ENCODE results near the gene CSNK1D. TPM values are rescaled to one million over a fixed set of nuclear protein-coding genes. Genes with fewer than 3 reads are reported as not detected.

The CSNK1D gene
- total RNA-seq, 1 experiment from 2014 or later: 22.6 TPM

GRCh38 chr17:82252511-82253178, 20.9 kb downstream of the CSNK1D start:
- DNase-seq (ENCODE audit: low read depth): no peak

DNA sequence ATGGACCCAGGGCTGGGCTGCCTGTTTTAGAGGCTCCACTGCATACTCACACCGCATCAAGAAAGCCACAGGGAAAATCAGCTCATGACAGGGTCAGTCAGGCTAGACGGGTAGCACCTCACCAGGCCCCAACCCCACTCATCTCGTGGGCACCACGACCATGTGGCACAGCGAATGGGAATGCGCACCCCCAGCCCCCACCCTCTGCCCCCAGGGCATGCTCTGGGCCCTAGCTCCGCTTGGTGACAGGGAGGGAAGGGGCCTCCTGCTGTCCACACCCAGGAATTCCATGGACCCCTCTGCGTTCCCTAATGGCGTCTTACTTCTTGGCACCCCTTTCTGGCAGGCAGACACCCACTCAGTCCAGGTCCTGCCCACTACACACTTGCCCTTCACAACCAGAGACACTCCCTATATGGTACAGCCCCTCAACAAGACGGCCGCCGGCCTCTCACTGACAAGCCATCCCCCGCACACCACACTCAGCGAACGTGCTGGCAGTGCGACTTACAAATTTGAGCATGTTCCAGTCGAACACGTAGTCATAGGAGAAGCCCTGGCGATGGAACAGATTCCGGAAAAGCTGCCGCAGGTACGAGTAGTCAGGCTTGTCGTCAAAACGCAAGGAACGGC, 22.5 kb downstream of the CSNK1D start:
- no peak for DNase-seq (ENCODE audit: low read depth)

- no peak for DNase-seq (ENCODE audit: low read depth)
Observed at GRCh38 chr17:82249896-82250581, 23.5 kb downstream of the CSNK1D start.

DNA sequence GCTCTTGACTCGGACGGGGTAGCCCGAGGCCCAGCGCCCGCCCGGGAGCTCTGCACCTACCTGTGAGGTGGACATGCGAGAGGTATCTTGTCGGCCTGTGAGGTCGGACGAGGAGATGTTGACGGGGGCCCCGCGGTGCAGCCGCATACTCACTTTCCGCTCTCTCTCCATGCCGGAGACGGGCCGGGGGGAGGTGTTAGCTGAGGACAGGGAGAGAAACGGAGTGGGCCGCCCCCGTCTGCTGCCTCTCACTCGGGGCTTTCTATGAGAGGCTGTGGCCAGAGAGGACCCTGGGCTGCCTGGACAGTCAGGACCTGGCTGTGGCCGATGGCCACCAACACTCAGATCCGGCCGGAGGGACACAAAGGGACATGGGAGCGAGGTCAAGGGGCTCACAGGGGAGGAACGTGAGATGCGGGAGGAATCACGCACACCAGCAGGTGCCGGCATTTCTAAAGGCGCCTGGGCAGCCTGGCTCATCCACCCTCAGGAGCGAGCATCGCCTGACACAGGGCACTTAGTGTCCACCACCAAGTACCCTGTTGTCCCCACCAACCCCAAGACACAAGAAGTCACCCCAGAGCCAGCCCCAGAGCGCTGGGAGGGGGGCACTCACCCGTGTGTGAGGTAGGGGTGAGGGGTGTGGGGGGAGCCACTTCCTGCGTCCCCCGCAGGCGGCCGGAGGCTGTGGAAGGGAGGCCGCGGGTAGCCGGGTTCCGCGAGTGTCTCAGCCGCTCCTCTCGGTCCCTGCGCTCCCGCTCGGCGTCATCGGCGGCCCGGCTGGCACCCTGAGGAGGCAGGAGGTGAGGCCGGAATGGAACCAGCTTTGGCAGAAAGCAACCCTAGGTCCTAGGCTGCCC, 24.5 kb downstream of the CSNK1D start:
- no peak for DNase-seq (ENCODE audit: low read depth)

- DNase-seq (ENCODE audit: low read depth): no peak
Observed at GRCh38 chr17:82247856-82248671, 25.4 kb downstream of the CSNK1D start.

DNA sequence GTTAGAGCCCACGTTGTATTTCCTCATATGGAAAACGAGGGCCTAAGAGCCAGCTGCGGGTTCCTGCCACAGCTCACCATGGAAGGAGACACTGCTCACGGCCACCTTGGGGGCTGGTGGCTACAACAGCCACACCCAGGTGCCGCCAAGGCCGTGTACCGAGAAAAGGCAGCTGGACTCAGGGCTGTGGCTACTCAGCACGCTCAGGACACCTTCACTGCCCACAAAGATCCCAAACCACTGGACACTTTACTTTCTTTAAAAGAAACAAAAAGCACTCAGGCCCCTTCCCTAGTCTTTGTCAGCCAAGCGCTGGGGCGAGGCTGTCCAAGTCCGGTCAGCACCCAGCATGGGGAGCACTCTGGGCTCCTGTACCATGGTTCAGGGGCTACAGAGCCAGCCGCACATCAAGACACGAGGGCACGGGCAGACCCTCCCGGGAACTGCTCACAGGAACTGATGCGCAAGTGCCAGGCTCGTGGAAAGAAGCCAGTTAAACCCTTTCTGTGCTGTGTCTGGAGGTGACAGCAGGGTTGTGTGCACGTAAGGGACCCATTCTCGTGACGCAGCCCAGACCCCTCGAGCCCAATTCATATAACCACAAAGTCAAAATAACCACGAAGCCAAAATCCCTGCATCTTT, 26.2 kb downstream of the CSNK1D start:
- DNase-seq (ENCODE audit: low read depth): no peak

DNA sequence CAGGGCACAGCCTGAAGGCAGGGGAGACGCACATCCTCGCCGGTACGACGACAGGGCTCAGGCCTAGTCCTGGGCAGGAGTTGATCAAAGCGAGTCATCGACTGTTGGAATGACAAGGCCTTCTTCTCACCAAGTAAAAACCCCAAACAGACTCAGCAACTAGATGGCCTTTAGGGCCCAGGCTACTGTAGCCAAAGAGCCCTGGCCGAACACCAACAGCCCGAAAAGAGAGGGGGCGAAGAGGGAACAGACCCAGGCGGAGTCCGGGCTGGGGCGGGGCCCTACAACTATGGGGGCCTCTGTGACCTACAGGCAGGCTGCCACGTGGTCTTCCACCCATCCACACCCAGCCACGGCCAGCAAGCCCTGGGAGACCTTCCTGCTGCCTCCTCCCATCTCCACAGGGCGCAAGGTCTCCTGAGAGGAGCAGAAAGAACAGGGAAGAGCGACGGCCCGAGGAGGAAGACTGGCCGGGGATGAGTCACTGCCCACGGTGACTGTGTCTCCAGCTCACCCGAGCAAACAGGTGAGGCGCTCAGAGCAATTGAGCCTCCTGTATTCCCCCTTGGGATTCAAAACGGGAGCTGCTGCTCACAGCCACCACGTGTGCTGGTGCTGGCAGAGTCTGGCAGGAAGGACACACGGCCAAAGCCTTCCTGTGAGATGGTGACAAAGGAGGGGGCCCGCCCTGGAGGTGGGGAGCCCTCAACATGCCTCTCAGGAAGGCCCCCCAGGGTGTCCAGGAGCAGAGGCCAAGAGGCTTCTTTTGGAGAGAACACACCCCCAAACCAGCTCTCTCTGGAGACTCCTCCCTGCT, 26.9 kb downstream of the CSNK1D start:
- DNase-seq (ENCODE audit: low read depth): peak; percentile 71

DNA sequence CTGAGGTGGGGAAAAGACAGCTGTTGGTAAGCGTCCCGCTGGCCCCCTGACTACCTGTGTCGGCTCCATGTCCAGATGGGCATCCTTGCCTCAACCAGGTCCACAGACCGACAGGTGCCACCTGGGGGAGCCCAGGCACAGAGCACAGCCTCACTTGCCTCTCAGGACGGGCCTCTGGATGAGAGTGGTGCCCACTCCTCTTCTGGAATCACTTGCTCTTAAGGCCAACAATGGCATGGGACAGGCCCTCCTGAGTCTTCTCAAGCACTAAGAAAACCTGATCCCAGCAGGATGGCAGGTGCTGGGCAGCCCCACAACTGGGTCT, 27.5 kb downstream of the CSNK1D start:
- no peak for DNase-seq (ENCODE audit: low read depth)

- no peak for DNase-seq (ENCODE audit: low read depth)
Observed at GRCh38 chr17:82245134-82246039, 28.1 kb downstream of the CSNK1D start.

- no peak for DNase-seq (ENCODE audit: low read depth)
Observed at GRCh38 chr17:82244413-82245133, 28.9 kb downstream of the CSNK1D start.

- DNase-seq (ENCODE audit: low read depth): no peak
Observed at GRCh38 chr17:82243648-82244412, 29.7 kb downstream of the CSNK1D start.

GRCh38 chr17:82242977-82243647, 30.4 kb downstream of the CSNK1D start:
- DNase-seq (ENCODE audit: low read depth): peak; percentile 67

DNA sequence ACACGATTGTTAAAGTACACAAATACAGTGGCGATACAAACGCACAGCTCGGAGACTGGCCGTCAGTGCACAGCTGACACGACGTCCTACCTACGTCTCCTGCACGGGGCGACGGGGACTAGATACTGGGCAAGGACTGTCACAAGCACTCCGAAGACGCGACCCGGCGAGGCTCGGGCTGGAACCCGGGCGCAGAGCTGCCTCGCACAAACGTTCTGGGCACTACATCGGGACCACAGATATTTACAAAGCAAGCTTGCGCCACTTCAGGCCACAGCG, 30.9 kb downstream of the CSNK1D start:
- DNase-seq (ENCODE audit: low read depth): no peak

GRCh38 chr17:82241926-82242697, 31.4 kb downstream of the CSNK1D start:
- no peak for DNase-seq (ENCODE audit: low read depth)

DNA sequence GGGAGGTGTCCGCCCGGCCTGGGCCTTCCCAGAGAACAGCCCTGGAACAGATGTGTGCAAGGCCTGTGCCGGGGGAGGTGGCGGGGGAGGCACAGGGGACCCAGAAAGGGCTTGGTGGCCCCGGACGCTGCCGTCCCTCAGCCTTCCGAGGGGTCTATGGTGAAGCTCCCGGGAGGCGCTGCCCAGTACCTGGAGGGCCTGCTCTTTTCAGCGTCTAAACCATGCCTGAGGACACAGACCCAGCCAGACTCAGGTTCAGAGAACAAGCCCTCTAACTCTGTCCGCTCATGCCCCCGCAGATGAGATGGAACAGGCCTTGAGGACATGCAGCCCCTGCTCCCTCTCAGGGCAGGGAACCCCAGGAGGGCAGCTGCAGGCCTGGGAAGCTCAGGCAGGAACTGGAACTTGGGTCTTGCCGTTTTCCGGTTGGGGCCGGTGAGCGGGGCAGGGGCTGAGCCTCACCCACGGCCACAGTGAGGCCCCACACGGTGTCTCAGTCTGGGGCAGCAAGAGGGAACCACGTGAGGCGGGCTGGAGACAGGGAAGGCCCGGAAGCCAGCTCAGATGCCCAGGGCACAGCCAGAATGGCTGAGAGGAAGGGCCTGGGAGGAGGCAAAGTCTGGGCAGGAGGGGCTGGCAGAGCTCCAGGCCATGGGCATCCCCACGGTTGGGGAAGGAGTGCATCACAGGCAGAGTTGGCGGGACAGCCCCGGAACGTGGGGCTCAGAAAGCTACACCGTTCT, 32.1 kb downstream of the CSNK1D start:
- DNase-seq (ENCODE audit: low read depth): peak; percentile 90

Data from RPMI7951 (cell line).